ENCODE results near the gene PBX1.

Gene PBX1

GRCh38 chr1:164895026-164895912 is 336.3 kb downstream of the PBX1 start:
- 76% methylated on average over 7 of the region's 8 CpGs for WGBS
- no peaks in the 10 kb centered on the region for H3K27me3 ChIP-seq (ENCODE audit: insufficient read depth, low read length)
- no peaks in the 10 kb centered on the region for H3K9me3 ChIP-seq (ENCODE audit: insufficient read depth, low read depth, low read length)

GRCh38 chr1:164901031-164901430 is 342.0 kb downstream of the PBX1 start:
- Histone ChIP-seq H3K9me3 (ENCODE audit: insufficient read depth, low read depth, low read length) (no peaks in the 10 kb centered on the region), H3K27me3 (ENCODE audit: insufficient read depth, low read length) (no peaks in the 10 kb centered on the region), H3K36me3 (ENCODE audit: insufficient read depth, low read length) (no peaks in the 10 kb centered on the region), H3K4me1 (ENCODE audit: insufficient read depth, low read length) (peaks cover 11% of the 10 kb centered on the region; the same call in 1 of the 2 replicates), H3K9ac (ENCODE audit: low read depth, low read length) (no peak overlapping the region), H3K27ac (ENCODE audit: low read depth, low read length) (no peak overlapping the region), H3K4me3 (ENCODE audit: low read length) (no peak overlapping the region)
- WGBS = 90% methylated on average over 4 of the region's 5 CpGs

More at GRCh38 chr1:164895026-164895912, 336.3 kb downstream of the PBX1 start:
- no peak overlapping the region for H3K4me3 ChIP-seq (ENCODE audit: low read length)
- no peak overlapping the region for H3K27ac ChIP-seq (ENCODE audit: low read depth, low read length)
- no peak overlapping the region for H3K9ac ChIP-seq (ENCODE audit: low read depth, low read length)
- no peaks in the 10 kb centered on the region for H3K4me1 ChIP-seq (ENCODE audit: insufficient read depth, low read length)
- no peaks in the 10 kb centered on the region for H3K36me3 ChIP-seq (ENCODE audit: insufficient read depth, low read length)
